ENCODE results near the gene CNTNAP2. TPM values are rescaled to one million over a fixed set of nuclear protein-coding genes. Genes with fewer than 3 reads are reported as not detected.

Gene CNTNAP2
- total RNA-seq, 2 experiments from 2014 or later: 0.28 TPM; not detected in 1

DNA sequence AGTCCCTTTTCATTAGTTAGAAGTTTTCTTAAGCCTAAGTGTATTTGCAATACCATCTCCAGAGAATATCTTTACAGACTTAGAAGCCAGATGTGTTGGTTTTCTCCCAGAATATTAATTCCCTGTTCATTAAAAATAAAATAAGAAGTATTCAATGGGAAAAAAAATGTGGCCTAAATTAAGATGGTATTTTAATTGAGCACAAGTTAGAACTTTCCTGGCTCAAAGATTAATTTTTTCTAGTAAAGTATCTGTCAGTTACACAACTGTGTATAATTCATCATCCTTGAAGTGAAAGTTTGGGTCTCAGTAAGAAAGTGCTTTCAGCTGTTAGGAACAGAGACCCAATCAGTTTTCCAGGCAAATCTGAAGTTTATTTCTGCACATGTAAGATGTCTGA lies 1294.5 kb downstream of the CNTNAP2 start:
- no peak overlapping the region for H3K4me2 ChIP-seq (ENCODE audit: low read length)
- no peak overlapping the region for H2AFZ ChIP-seq (ENCODE audit: low read length)
- POLR2A ChIA-PET: no interaction called here
- H3K36me3 ChIP-seq (ENCODE audit: insufficient read depth, low read length): no peaks in the 10 kb centered on the region
- no peaks in the 10 kb centered on the region for H3K4me1 ChIP-seq (ENCODE audit: insufficient read depth, low read length, poor library complexity, severe bottlenecking)
- CTCF ChIA-PET (ENCODE audit: unreplicated experiment): no interaction called here
- no TSS peak for BruUV-seq (replicated peaks)
- TF ChIP-seq, protein P1, sequence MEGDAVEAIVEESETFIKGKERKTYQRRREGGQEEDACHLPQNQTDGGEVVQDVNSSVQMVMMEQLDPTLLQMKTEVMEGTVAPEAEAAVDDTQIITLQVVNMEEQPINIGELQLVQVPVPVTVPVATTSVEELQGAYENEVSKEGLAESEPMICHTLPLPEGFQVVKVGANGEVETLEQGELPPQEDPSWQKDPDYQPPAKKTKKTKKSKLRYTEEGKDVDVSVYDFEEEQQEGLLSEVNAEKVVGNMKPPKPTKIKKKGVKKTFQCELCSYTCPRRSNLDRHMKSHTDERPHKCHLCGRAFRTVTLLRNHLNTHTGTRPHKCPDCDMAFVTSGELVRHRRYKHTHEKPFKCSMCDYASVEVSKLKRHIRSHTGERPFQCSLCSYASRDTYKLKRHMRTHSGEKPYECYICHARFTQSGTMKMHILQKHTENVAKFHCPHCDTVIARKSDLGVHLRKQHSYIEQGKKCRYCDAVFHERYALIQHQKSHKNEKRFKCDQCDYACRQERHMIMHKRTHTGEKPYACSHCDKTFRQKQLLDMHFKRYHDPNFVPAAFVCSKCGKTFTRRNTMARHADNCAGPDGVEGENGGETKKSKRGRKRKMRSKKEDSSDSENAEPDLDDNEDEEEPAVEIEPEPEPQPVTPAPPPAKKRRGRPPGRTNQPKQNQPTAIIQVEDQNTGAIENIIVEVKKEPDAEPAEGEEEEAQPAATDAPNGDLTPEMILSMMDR (conservative IDR thresholded peaks at IDR 0.05; ENCODE audit: low read length): no peak
- TF ChIP-seq EZH2phosphoT487 (IDR thresholded peaks at IDR 0.05; ENCODE audit: borderline replicate concordance, low read depth, low read length): no peak
- H3K9me2 ChIP-seq (ENCODE audit: insufficient read depth, low read length): no peaks in the 10 kb centered on the region
- intact Hi-C loops (cut with micrococcal nuclease; ENCODE audit: unreplicated experiment): no loop called here
- H3K27ac ChIP-seq (ENCODE audit: low read depth, low read length, poor library complexity, severe bottlenecking): no peak overlapping the region
- H4K20me1 ChIP-seq (ENCODE audit: insufficient read depth, low read length): no peaks in the 10 kb centered on the region
- no peak for DNase-seq (ENCODE audit: low spot score)
- H3K79me2 ChIP-seq (ENCODE audit: insufficient read depth, low read depth, low read length): no peaks in the 10 kb centered on the region
- no peaks in the 10 kb centered on the region for H3K9me3 ChIP-seq (ENCODE audit: low read length)
- H3K4me3 ChIP-seq (ENCODE audit: low read depth, low read length, poor library complexity, severe bottlenecking): no peak overlapping the region

DNA sequence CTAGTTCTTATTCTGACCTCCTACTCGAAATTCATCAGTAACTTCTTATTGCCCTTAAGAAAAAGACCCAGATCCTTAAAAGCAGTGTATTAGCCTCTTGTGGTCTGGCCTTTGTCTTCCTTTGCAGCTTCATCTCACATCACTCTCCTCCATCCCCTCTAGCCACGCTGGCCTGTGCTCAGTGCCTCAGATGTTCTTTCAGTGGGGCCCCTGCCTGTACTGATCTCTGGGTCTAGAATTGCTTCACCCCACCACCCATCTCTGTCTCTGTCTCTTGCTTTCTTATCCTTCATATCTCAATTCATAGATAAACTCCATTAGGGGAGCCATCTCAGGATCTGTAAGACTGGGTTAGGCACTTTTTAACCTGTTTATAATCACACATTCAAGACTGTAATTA lies 1295.5 kb downstream of the CNTNAP2 start:
- H3K79me2 ChIP-seq (ENCODE audit: insufficient read depth, low read depth, low read length): no peaks in the 10 kb centered on the region
- BruUV-seq (replicated peaks): no TSS peak
- no peaks in the 10 kb centered on the region for H4K20me1 ChIP-seq (ENCODE audit: insufficient read depth, low read length)
- no peaks in the 10 kb centered on the region for H3K36me3 ChIP-seq (ENCODE audit: insufficient read depth, low read length)
- H3K4me2 ChIP-seq (ENCODE audit: low read length): no peak overlapping the region
- no peak for DNase-seq (ENCODE audit: low spot score)
- no peaks in the 10 kb centered on the region for H3K4me1 ChIP-seq (ENCODE audit: insufficient read depth, low read length, poor library complexity, severe bottlenecking)
- no peak for TF ChIP-seq EZH2phosphoT487 (IDR thresholded peaks at IDR 0.05; ENCODE audit: borderline replicate concordance, low read depth, low read length)
- H3K27ac ChIP-seq (ENCODE audit: low read depth, low read length, poor library complexity, severe bottlenecking): no peak overlapping the region
- ChIA-PET POLR2A (no interaction called here), CTCF (ENCODE audit: unreplicated experiment) (no interaction called here)
- no peaks in the 10 kb centered on the region for H3K9me2 ChIP-seq (ENCODE audit: insufficient read depth, low read length)
- intact Hi-C loops (cut with micrococcal nuclease; ENCODE audit: unreplicated experiment): no loop called here
- H2AFZ ChIP-seq (ENCODE audit: low read length): no peak overlapping the region
- no peak overlapping the region for H3K4me3 ChIP-seq (ENCODE audit: low read depth, low read length, poor library complexity, severe bottlenecking)
- no peaks in the 10 kb centered on the region for H3K9me3 ChIP-seq (ENCODE audit: low read length)

DNA sequence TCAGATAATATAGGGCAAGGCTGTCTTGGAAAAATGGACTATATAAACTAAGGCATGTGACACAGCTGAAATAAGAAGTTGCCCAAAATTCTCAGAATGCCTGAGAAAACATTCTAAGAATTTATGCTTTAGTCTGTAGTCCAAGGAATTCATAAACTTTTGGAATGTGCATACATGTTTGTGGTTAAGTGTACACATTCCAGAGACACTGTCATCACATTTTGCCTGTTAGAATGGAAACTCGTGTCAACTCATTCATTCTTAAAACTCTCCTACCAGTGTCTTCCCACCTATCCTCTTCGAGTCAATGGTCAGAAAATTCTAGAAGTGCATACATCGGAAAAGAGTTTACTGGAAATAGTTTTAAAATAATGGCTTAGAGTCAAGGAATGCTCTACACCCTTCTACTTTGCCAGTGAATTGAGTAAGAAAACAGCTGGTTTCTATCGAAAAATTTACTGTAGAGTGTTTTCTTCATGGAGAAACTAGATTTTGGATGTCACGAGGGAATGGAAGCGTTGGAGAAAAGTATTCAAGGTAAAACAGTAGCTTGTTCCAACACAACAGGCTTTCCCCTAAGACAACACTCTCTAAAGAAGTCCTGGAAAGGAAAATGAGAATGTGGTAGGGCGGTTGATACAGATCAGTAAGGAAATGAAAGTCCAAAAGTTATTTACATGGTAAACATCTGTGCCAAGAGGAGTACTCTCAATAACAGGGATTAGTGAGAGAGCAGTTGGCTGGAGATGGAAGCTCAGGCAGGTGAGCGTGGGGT lies 1296.4 kb downstream of the CNTNAP2 start:
- POLR2A ChIA-PET: no interaction called here
- BruUV-seq (replicated peaks): no TSS peak
- TF ChIP-seq, protein P1 (conservative IDR thresholded peaks at IDR 0.05; ENCODE audit: low read length): no peak
- no peak for TF ChIP-seq EZH2phosphoT487 (IDR thresholded peaks at IDR 0.05; ENCODE audit: borderline replicate concordance, low read depth, low read length)
- H4K20me1 ChIP-seq (ENCODE audit: insufficient read depth, low read length): no peaks in the 10 kb centered on the region
- CTCF ChIA-PET (ENCODE audit: unreplicated experiment): no interaction called here
- H3K4me3 ChIP-seq (ENCODE audit: low read depth, low read length, poor library complexity, severe bottlenecking): no peak overlapping the region
- intact Hi-C loops (cut with micrococcal nuclease; ENCODE audit: unreplicated experiment): no loop called here
- H3K4me2 ChIP-seq (ENCODE audit: low read length): no peak overlapping the region
- H3K4me1 ChIP-seq (ENCODE audit: insufficient read depth, low read length, poor library complexity, severe bottlenecking): no peaks in the 10 kb centered on the region
- H2AFZ ChIP-seq (ENCODE audit: low read length): no peak overlapping the region
- no peaks in the 10 kb centered on the region for H3K9me3 ChIP-seq (ENCODE audit: low read length)
- no peak for DNase-seq (ENCODE audit: low spot score)
- H3K79me2 ChIP-seq (ENCODE audit: insufficient read depth, low read depth, low read length): no peaks in the 10 kb centered on the region
- no peak overlapping the region for H3K27ac ChIP-seq (ENCODE audit: low read depth, low read length, poor library complexity, severe bottlenecking)
- no peaks in the 10 kb centered on the region for H3K9me2 ChIP-seq (ENCODE audit: insufficient read depth, low read length)
- H3K36me3 ChIP-seq (ENCODE audit: insufficient read depth, low read length): no peaks in the 10 kb centered on the region
